SK-N-SH (cell line): Measurements from ENCODE around the gene PPP2R2B. TPM values are rescaled to one million over a fixed set of nuclear protein-coding genes. Genes with fewer than 3 reads are reported as not detected.

Experiments used
- CTCF ChIA-PET: fragments of 300-600, 350-600 bp; formaldehyde crosslinking; extraction: SDS; loops from one replicate; lab custom pipeline; 2021; lab: Yijun Ruan, JAX
- POLR2A ChIA-PET: fragments of 350-600 bp; sonication (Branson Sonifier 250); formaldehyde crosslinking; extraction: SDS; loops from one replicate; lab custom pipeline; 2020; ENCODE audit warnings: antibody characterized with exemption, inconsistent platforms; lab: Yijun Ruan, JAX
- DNase-seq: peaks from one replicate; pipeline ENCODE4 v3.0.0; 2012
- H2AFZ ChIP-seq: fragments of 200-600 bp; sonication (generic); 2 replicates; pipeline ENCODE4 v1.8.1; 2016; ENCODE audit warnings: antibody characterized with exemption, mild to moderate bottlenecking, low read depth
- H3F3A ChIP-seq: fragments of 200-600 bp; sonication (generic); replicated peaks from 2 replicates; pipeline ENCODE3; 2016; ENCODE audit warnings: antibody characterized with exemption, mild to moderate bottlenecking; ENCODE audit not compliant: insufficient read depth
- H3K27ac ChIP-seq, 2 experiments: fragments of 200-500 bp in 1 of 2; fragments of 200-600 bp in 1 of 2; sonication (Bioruptor generic) in 1 of 2; sonication (generic), shearing (Covaris generic) in 1 of 2; 2 replicates each; pipeline versions ENCODE4 v1.5.1 to v1.6.1; 2014 to 2016; ENCODE audit warnings: low read depth in 2 of 2, inconsistent platforms in 1 of 2, low read length in 1 of 2, mild to moderate bottlenecking in 1 of 2, mixed read lengths in 1 of 2
- H3K27me3 ChIP-seq: fragments of 200-600 bp; sonication (generic), shearing (Covaris generic); 2 replicates; pipeline ENCODE4 v1.6.1; 2016; ENCODE audit warnings: mixed run types; ENCODE audit not compliant: insufficient read depth
- H3K36me3 ChIP-seq, 2 experiments: fragments of 200-500 bp in 1 of 2; fragments of 200-600 bp in 1 of 2; sonication (Bioruptor generic) in 1 of 2; sonication (generic) in 1 of 2; replicated peaks in 1 of 2; 2 replicates each; pipeline versions ENCODE3 to v1.5.1; 2014 to 2016; ENCODE audit warnings: low read length in 1 of 2, mild to moderate bottlenecking in 1 of 2; ENCODE audit not compliant: insufficient read depth in 2 of 2, control insufficient read depth in 1 of 2
- H3K4me1 ChIP-seq, 2 experiments: fragments of 200-500 bp in 1 of 2; fragments of 200-600 bp in 1 of 2; sonication (Bioruptor generic) in 1 of 2; sonication (generic), shearing (Covaris generic) in 1 of 2; 2 replicates each; pipeline versions ENCODE4 v1.5.1 to v1.6.1; 2014 to 2016; ENCODE audit warnings: low read depth in 1 of 2, low read length in 1 of 2, mixed run types in 1 of 2; ENCODE audit not compliant: insufficient read depth in 2 of 2, control insufficient read depth in 1 of 2
- H3K4me2 ChIP-seq: fragments of 200-600 bp; sonication (generic), shearing (Covaris generic); 2 replicates; pipeline ENCODE4 v1.6.1; 2017; ENCODE audit warnings: mixed run types
- H3K4me3 ChIP-seq, 2 experiments: fragments of 200-500 bp in 1 of 2; fragments of 200-600 bp in 1 of 2; sonication (Bioruptor generic) in 1 of 2; sonication (generic), shearing (Covaris generic) in 1 of 2; 2 replicates each; pipeline versions ENCODE4 v1.5.1 to v1.8.1; 2014 to 2016; ENCODE audit warnings: low read depth in 2 of 2, inconsistent platforms in 1 of 2, low read length in 1 of 2, mild to moderate bottlenecking in 1 of 2, mixed read lengths in 1 of 2, moderate library complexity in 1 of 2
- H3K79me2 ChIP-seq: fragments of 200-600 bp; sonication (generic); 2 replicates; pipeline ENCODE4 v1.8.1; 2017; ENCODE audit warnings: mild to moderate bottlenecking; ENCODE audit not compliant: insufficient read depth
- H3K9ac ChIP-seq: fragments of 200-600 bp; sonication (generic); 2 replicates; pipeline ENCODE4 v1.6.1; 2017; ENCODE audit warnings: mixed run types
- H3K9me2 ChIP-seq: fragments of 200-600 bp; sonication (generic); 2 replicates; pipeline ENCODE4 v1.6.1; 2017; ENCODE audit warnings: mixed run types
- H3K9me3 ChIP-seq: fragments of 200-600 bp; sonication (generic); 2 replicates; pipeline ENCODE4 v1.6.1; 2017; ENCODE audit warnings: mixed run types, mild to moderate bottlenecking, moderate library complexity
- H4K20me1 ChIP-seq: fragments of 200-600 bp; sonication (generic); 2 replicates; pipeline ENCODE4 v1.6.1; 2017; ENCODE audit warnings: mild to moderate bottlenecking, mixed run types; ENCODE audit not compliant: insufficient read depth
- CHD2 ChIP-seq: fragments of 150-350 bp; IDR thresholded peaks from 2 replicates; pipeline ENCODE4 v1.6.1; 2018; ENCODE audit warnings: low read length; ENCODE audit not compliant: partially characterized antibody
- EP300 ChIP-seq, 2 experiments: IDR thresholded peaks; 2 replicates each; pipeline versions ENCODE4 v1.4.0 to v1.6.1; 2012; ENCODE audit warnings: borderline replicate concordance in 1 of 2, low read depth in 1 of 2, low read length in 1 of 2
- FOSL2 ChIP-seq: IDR thresholded peaks from 2 replicates; pipeline ENCODE4 v1.4.0; 2012; ENCODE audit warnings: low read depth, mild to moderate bottlenecking, moderate library complexity, borderline replicate concordance
- GATA2 ChIP-seq: sonication (generic); formaldehyde crosslinking; IDR thresholded peaks from 2 replicates; pipeline ENCODE4 v1.5.0; 2020; ENCODE audit warnings: mild to moderate bottlenecking, missing genetic modification reagents
- PBX3 ChIP-seq: IDR thresholded peaks from 2 replicates; pipeline ENCODE4; 2012
- RFX5 ChIP-seq: IDR thresholded peaks from 2 replicates; pipeline ENCODE4 v1.6.1; 2012; ENCODE audit warnings: mild to moderate bottlenecking, improper control_type of control experiment, low read length
- SIN3A ChIP-seq: IDR thresholded peaks from 2 replicates; pipeline ENCODE4 v1.6.1; 2012; ENCODE audit warnings: low read depth, mild to moderate bottlenecking, low read length, moderate library complexity, borderline replicate concordance
- SMC3 ChIP-seq: IDR thresholded peaks from 2 replicates; pipeline ENCODE4 v1.6.1; 2012; ENCODE audit warnings: low read depth, low read length, improper control_type of control experiment
- ZBTB33 ChIP-seq: IDR thresholded peaks from 2 replicates; pipeline ENCODE4 v1.4.0; 2012; ENCODE audit warnings: low read depth, borderline replicate concordance
- WGBS: methylation state at CpG from one replicate; pipeline ENCODE4 v1.1.6; 2017; ENCODE audit warnings: low lambda C conversion rate; 5-methylcytosine and 5-hydroxymethylcytosine counted together
- polyA plus RNA-seq, 3 experiments: library from polyadenylated mRNA; depleted of rRNA; stranded (reverse); fragments of >200 nt; gene quantifications; 2 replicates each; pipeline ENCODE4 v1.2.3, GENCODE V29; 2012

PPP2R2B gene
- polyA plus RNA-seq, 1 of the 3 experiments (the other 2 are of a cell fraction), result 11.4 TPM

- H3F3A ChIP-seq, result no peaks in the 10 kb centered on the region
- H3K27me3 ChIP-seq, result no peaks in the 10 kb centered on the region
- no peaks in the 10 kb centered on the region for H4K20me1 ChIP-seq
- 75% methylated on average over 5 of the region's 5 CpGs for WGBS
- ChIA-PET CTCF (interaction anchor here (1.0 kb wide), 1 partner anchor 53 kb away, joined by 3 read pairs; no protein-coding TSS in a partner anchor), POLR2A (no interaction called here)
- no peak overlapping the region for H3K4me2 ChIP-seq
- no peaks in the 10 kb centered on the region for H3K9me2 ChIP-seq
- H3K9ac ChIP-seq, result no peak overlapping the region
- no peak for DNase-seq
- TF ChIP-seq FOSL2, result no peak
- TF ChIP-seq SMC3, result no peak
- TF ChIP-seq EP300 (IDR thresholded peaks at IDR 0.05; ENCODE audit: borderline replicate concordance in 1 of 2, low read depth in 1 of 2, low read length in 1 of 2), result no peak
- TF ChIP-seq PBX3, result no peak
- TF ChIP-seq CHD2, result no peak
- TF ChIP-seq RFX5, result no peak
- TF ChIP-seq GATA2 (CRISPR knock-in tag), result no peak
- no peak overlapping the region for H3K4me3 ChIP-seq
- H3K27ac ChIP-seq, result no peak overlapping the region
- H3K36me3 ChIP-seq, result peaks cover 0 to 2% of the 10 kb centered on the region in 2 experiments
- H3K9me3 ChIP-seq, result no peaks in the 10 kb centered on the region
- H3K4me1 ChIP-seq, result no peaks in the 10 kb centered on the region
- H2AFZ ChIP-seq, result no peak overlapping the region
- H3K79me2 ChIP-seq, result no peaks in the 10 kb centered on the region
Measured at GRCh38 chr5:146586752-146587151, 291.8 kb downstream of the PPP2R2B start.

GRCh38 chr5:146584750-146585149 is 293.8 kb downstream of the PPP2R2B start:
- no peak overlapping the region for H3K9ac ChIP-seq
- H4K20me1 ChIP-seq, result no peaks in the 10 kb centered on the region
- H3K4me2 ChIP-seq, result no peak overlapping the region
- DNase-seq, result no peak
- no peak overlapping the region for H2AFZ ChIP-seq
- no peaks in the 10 kb centered on the region for H3K9me2 ChIP-seq
- no peak overlapping the region for H3K27ac ChIP-seq
- no peaks in the 10 kb centered on the region for H3F3A ChIP-seq
- H3K36me3 ChIP-seq, result no peaks in the 10 kb centered on the region
- H3K27me3 ChIP-seq, result no peaks in the 10 kb centered on the region
- H3K4me1 ChIP-seq, result no peaks in the 10 kb centered on the region
- no peak overlapping the region for H3K4me3 ChIP-seq
- no peaks in the 10 kb centered on the region for H3K79me2 ChIP-seq
- H3K9me3 ChIP-seq, result no peaks in the 10 kb centered on the region
- ChIA-PET POLR2A (no interaction called here), CTCF (no interaction called here)
- 61% methylated on average over 2 of the region's 2 CpGs for WGBS
- no peak for TF ChIP-seq ZBTB33
- no peak for TF ChIP-seq SIN3A
